SK-N-SH treated with all-trans-retinoic acid at 6 μM for 48 hours (cell line): ENCODE measurements around the gene C12orf57.
A peak's percentile ranks its signal among the peaks of the same experiment; 100 is the strongest.

Experiments used
- ATAC-seq: fragments of 200-7000 bp; cut with Tn5 transposase; 3 replicates; pipeline ENCODE4 v1.9.1; 2020; ENCODE audit warnings: mild to moderate bottlenecking, moderate library complexity
- ARNTL ChIP-seq: fragments of 450-650 bp; formaldehyde crosslinking; IDR thresholded peaks from 2 replicates; pipeline ENCODE4 v1.5.0; 2020; ENCODE audit warnings: low read depth, mild to moderate bottlenecking, moderate library complexity, borderline replicate concordance
- BACH2 ChIP-seq: fragments of 250-450 bp; sonication (Bioruptor Pico); IDR thresholded peaks from 2 replicates; pipeline ENCODE4 v1.9.0; 2021; ENCODE audit warnings: mild to moderate bottlenecking, borderline replicate concordance
- CREB5 ChIP-seq: fragments of 250-450 bp; sonication (Bioruptor Pico); IDR thresholded peaks from 2 replicates; pipeline ENCODE4 v1.5.1; 2020; ENCODE audit warnings: low read depth, mild to moderate bottlenecking, moderate library complexity
- CSDC2 ChIP-seq: fragments of 250-450 bp; sonication (Bioruptor Pico); IDR thresholded peaks from 2 replicates; pipeline ENCODE4 v1.5.0; 2020; ENCODE audit warnings: mild to moderate bottlenecking, moderate library complexity
- ESRRG ChIP-seq: fragments of 250-450 bp; sonication (Bioruptor Pico); IDR thresholded peaks from 2 replicates; pipeline ENCODE4 v1.6.1; 2021; ENCODE audit warnings: mild to moderate bottlenecking
- GLIS3 ChIP-seq: fragments of 250-450 bp; sonication (Bioruptor Pico); IDR thresholded peaks from 2 replicates; pipeline ENCODE4 v1.5.0; 2020; ENCODE audit warnings: mild to moderate bottlenecking, moderate library complexity
- ISL1 ChIP-seq: fragments of 250-450 bp; sonication (Bioruptor Pico); IDR thresholded peaks from 2 replicates; pipeline ENCODE4 v2.1.2; 2022; ENCODE audit warnings: mild to moderate bottlenecking, moderate library complexity
- OSR1 ChIP-seq: fragments of 250-450 bp; sonication (Bioruptor Pico); IDR thresholded peaks from 2 replicates; pipeline ENCODE4 v1.8.0; 2022; ENCODE audit warnings: moderate library complexity, mild to moderate bottlenecking, inconsistent platforms
- PATZ1 ChIP-seq: fragments of 250-450 bp; sonication (Bioruptor Pico); IDR thresholded peaks from 2 replicates; pipeline ENCODE4 v1.8.0; 2020; ENCODE audit warnings: mild to moderate bottlenecking, moderate library complexity, borderline replicate concordance
- POU6F1 ChIP-seq: fragments of 250-450 bp; sonication (Bioruptor Pico); IDR thresholded peaks from 2 replicates; pipeline ENCODE4 v1.8.0; 2021; ENCODE audit warnings: low read depth, mild to moderate bottlenecking, moderate library complexity, borderline replicate concordance
- PPARA ChIP-seq: fragments of 250-450 bp; sonication (Bioruptor Pico); IDR thresholded peaks from 2 replicates; pipeline ENCODE4 v1.5.0; 2020; ENCODE audit warnings: mild to moderate bottlenecking, borderline replicate concordance
- RARB ChIP-seq: fragments of 250-450 bp; sonication (Bioruptor Pico); IDR thresholded peaks from 2 replicates; pipeline ENCODE4 v1.8.0; 2021; ENCODE audit warnings: mild to moderate bottlenecking, moderate library complexity
- SNAI2 ChIP-seq: fragments of 250-450 bp; sonication (Bioruptor Pico); IDR thresholded peaks from 2 replicates; pipeline ENCODE4 v1.5.0; 2020; ENCODE audit warnings: mild to moderate bottlenecking, moderate library complexity
- TCF4 ChIP-seq: fragments of 250-450 bp; sonication (Bioruptor Pico); IDR thresholded peaks from 2 replicates; pipeline ENCODE4 v1.8.0; 2021; ENCODE audit warnings: mild to moderate bottlenecking, moderate library complexity, borderline replicate concordance
- TOX ChIP-seq: fragments of 250-450 bp; sonication (Bioruptor Pico); IDR thresholded peaks from 2 replicates; pipeline ENCODE4 v1.8.0; 2021; ENCODE audit warnings: mild to moderate bottlenecking, moderate library complexity, borderline replicate concordance
- TSHZ2 ChIP-seq: fragments of 250-450 bp; sonication (Bioruptor Pico); IDR thresholded peaks from 2 replicates; pipeline ENCODE4 v1.5.0; 2020; ENCODE audit warnings: mild to moderate bottlenecking, moderate library complexity
- ZC3H10 ChIP-seq: fragments of 250-450 bp; sonication (Bioruptor Pico); IDR thresholded peaks from 2 replicates; pipeline ENCODE4 v1.5.1; 2021; ENCODE audit warnings: mild to moderate bottlenecking, moderate library complexity
- ZFP3 ChIP-seq: fragments of 250-450 bp; sonication (Bioruptor Pico); IDR thresholded peaks from 2 replicates; pipeline ENCODE4 v1.5.0; 2020; ENCODE audit warnings: mild to moderate bottlenecking, moderate library complexity
- ZFP30 ChIP-seq: fragments of 450-650 bp; formaldehyde crosslinking; IDR thresholded peaks from 2 replicates; pipeline ENCODE4 v1.5.0; 2022; ENCODE audit warnings: mild to moderate bottlenecking, moderate library complexity
- ZNF565 ChIP-seq: fragments of 450-650 bp; formaldehyde crosslinking; conservative IDR thresholded peaks from 2 replicates; pipeline ENCODE4 v1.5.0; 2020; ENCODE audit warnings: low read depth, mild to moderate bottlenecking, moderate library complexity
- ZNF70 ChIP-seq: fragments of 450-650 bp; formaldehyde crosslinking; IDR thresholded peaks from 2 replicates; pipeline ENCODE4 v1.5.0; 2020; ENCODE audit warnings: mild to moderate bottlenecking, moderate library complexity

Gene C12orf57

GRCh38 chr12:6936194-6936635 is 7.6 kb upstream of the C12orf57 start:
- no peak for ATAC-seq
- TF ChIP-seq TCF4 (CRISPR knock-in tag): no peak
- no peak for TF ChIP-seq ESRRG
- no peak for TF ChIP-seq SNAI2
- TF ChIP-seq ZNF70: no peak
- TF ChIP-seq CSDC2 (CRISPR knock-in tag): no peak
- TF ChIP-seq ZFP30: no peak
- no peak for TF ChIP-seq ZNF565 (CRISPR knock-in tag)
- no peak for TF ChIP-seq TOX
- no peak for TF ChIP-seq ISL1 (CRISPR knock-in tag)
- no peak for TF ChIP-seq CREB5 (CRISPR knock-in tag)

DNA sequence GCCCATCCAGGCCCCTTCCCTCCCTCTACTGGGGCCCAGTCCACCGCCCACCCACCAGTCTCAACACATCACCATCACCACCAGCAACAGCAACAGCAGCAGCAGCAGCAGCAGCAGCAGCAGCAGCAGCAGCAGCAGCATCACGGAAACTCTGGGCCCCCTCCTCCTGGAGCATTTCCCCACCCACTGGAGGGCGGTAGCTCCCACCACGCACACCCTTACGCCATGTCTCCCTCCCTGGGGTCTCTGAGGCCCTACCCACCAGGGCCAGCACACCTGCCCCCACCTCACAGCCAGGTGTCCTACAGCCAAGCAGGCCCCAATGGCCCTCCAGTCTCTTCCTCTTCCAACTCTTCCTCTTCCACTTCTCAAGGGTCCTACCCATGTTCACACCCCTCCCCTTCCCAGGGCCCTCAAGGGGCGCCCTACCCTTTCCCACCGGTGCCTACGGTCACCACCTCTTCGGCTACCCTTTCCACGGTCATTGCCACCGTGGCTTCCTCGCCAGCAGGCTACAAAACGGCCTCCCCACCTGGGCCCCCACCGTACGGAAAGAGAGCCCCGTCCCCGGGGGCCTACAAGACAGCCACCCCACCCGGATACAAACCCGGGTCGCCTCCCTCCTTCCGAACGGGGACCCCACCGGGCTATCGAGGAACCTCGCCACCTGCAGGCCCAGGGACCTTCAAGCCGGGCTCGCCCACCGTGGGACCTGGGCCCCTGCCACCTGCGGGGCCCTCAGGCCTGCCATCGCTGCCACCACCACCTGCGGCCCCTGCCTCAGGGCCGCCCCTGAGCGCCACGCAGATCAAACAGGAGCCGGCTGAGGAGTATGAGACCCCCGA is 7.0 kb upstream of the C12orf57 start:
- 0 out of 3 replicates have a peak, but pooled peaks have one; percentile 0 for ATAC-seq
- no peak for TF ChIP-seq ZFP3 (CRISPR knock-in tag)
- no peak for TF ChIP-seq BACH2 (CRISPR knock-in tag)
- no peak for TF ChIP-seq ZFP30
- TF ChIP-seq OSR1 (CRISPR knock-in tag): no peak
- TF ChIP-seq, all 23 proteins: peak for 0

DNA sequence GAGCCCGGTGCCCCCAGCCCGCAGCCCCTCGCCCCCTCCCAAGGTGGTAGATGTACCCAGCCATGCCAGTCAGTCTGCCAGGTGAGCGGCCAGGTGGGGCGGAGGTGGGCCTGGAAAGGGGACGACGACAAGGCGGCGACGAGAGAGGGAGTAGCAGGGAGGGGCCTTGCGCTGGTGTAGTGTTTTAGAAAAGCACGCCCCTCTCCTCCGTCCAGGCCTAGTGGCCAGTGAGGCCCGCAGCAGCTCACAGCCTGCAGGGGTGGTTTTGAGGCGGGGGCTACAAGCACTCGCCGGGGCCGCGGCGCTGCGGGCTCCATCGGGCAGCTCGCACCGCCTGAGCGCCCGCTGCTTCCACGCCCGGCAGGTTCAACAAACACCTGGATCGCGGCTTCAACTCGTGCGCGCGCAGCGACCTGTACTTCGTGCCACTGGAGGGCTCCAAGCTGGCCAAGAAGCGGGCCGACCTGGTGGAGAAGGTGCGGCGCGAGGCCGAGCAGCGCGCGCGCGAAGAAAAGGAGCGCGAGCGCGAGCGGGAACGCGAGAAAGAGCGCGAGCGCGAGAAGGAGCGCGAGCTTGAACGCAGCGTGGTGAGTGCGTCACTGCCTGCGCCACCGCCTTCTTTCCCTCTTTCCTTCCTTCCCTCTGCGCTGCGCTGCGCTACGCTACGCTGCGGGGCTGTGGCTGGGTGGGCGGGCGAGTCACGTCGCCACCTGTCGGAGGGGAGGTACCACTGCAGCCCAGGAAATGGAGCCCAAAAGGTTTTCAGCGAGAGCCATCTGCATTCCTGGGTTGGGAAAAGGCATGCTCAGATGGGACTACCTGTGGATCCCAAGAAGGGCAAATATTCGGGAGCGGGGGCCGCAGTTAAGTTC is 6.1 kb upstream of the C12orf57 start:
- TF ChIP-seq RARB (CRISPR knock-in tag): no peak
- no peak for TF ChIP-seq ARNTL (CRISPR knock-in tag)
- 0 out of 2 replicates have a peak, but pooled peaks have one; percentile 58 for TF ChIP-seq GLIS3 (CRISPR knock-in tag)
- TF ChIP-seq ZNF565 (CRISPR knock-in tag): 0 out of 2 replicates have a peak, but pooled peaks have one; percentile 43
- no peak for TF ChIP-seq OSR1 (CRISPR knock-in tag)
- TF ChIP-seq ZC3H10 (CRISPR knock-in tag): peak; percentile 6; the same call in 1 of the 2 replicates
- TF ChIP-seq ZFP30: no peak
- TF ChIP-seq POU6F1: no peak
- no peak for TF ChIP-seq TOX
- TF ChIP-seq ZFP3 (CRISPR knock-in tag): no peak
- TF ChIP-seq BACH2 (CRISPR knock-in tag): no peak
- peak; percentile 7; the same call in 1 of the 2 replicates for TF ChIP-seq ZNF70
- no peak for TF ChIP-seq ESRRG
- no peak; the same call in 1 of the 2 replicates for TF ChIP-seq TSHZ2 (CRISPR knock-in tag)
- TF ChIP-seq CSDC2 (CRISPR knock-in tag): peak; percentile 63; the same call in 1 of the 2 replicates
- no peak for TF ChIP-seq SNAI2
- TF ChIP-seq PATZ1 (CRISPR knock-in tag): no peak
- TF ChIP-seq TCF4 (CRISPR knock-in tag): no peak
- TF ChIP-seq PPARA (CRISPR knock-in tag): no peak
- TF ChIP-seq CREB5 (CRISPR knock-in tag): no peak
- peak; percentile 92 for ATAC-seq
